Ishikawa (cell line): ENCODE results near the gene USH1C.

Experiments
- CEBPB ChIP-seq: IDR thresholded peaks from 2 replicates; pipeline ENCODE4 v1.6.1; 2012
- CREB1 ChIP-seq: IDR thresholded peaks from 2 replicates; pipeline ENCODE4 v1.6.1; 2012; ENCODE audit warnings: low read depth
- EGR1 ChIP-seq: IDR thresholded peaks from 2 replicates; pipeline ENCODE4 v1.6.1; 2012
- EP300 ChIP-seq: IDR thresholded peaks from 2 replicates; pipeline ENCODE4 v1.6.1; 2012; ENCODE audit warnings: borderline replicate concordance
- FOXM1 ChIP-seq: IDR thresholded peaks from 2 replicates; pipeline ENCODE4 v1.6.1; 2012; ENCODE audit warnings: low read depth, borderline replicate concordance
- NFIC ChIP-seq: IDR thresholded peaks from 2 replicates; pipeline ENCODE4 v1.6.1; 2012
- RAD21 ChIP-seq: IDR thresholded peaks from 2 replicates; pipeline ENCODE4 v1.6.1; 2012; ENCODE audit warnings: low read depth
- REST ChIP-seq: IDR thresholded peaks from 2 replicates; pipeline ENCODE4 v1.6.1; 2012; ENCODE audit warnings: low read depth, mild to moderate bottlenecking
- TAF1 ChIP-seq: IDR thresholded peaks from 2 replicates; pipeline ENCODE4 v1.6.1; 2012; ENCODE audit warnings: low read depth, mild to moderate bottlenecking
- TCF12 ChIP-seq: IDR thresholded peaks from 2 replicates; pipeline ENCODE4 v1.6.1; 2012; ENCODE audit warnings: low read depth
- TEAD4 ChIP-seq: IDR thresholded peaks from 2 replicates; pipeline ENCODE4 v1.6.1; 2012
- USF1 ChIP-seq: IDR thresholded peaks from 2 replicates; pipeline ENCODE4 v1.6.1; 2012
- YY1 ChIP-seq: IDR thresholded peaks from 2 replicates; pipeline ENCODE4 v1.6.1; 2012; ENCODE audit warnings: low read depth
- ZBTB7A ChIP-seq: IDR thresholded peaks from 2 replicates; pipeline ENCODE4 v1.6.1; 2012; ENCODE audit warnings: low read depth
- TF ChIP-seq, protein P1 (sequence below): IDR thresholded peaks from 2 replicates; pipeline ENCODE4 v1.6.1; 2012

USH1C gene

DNA sequence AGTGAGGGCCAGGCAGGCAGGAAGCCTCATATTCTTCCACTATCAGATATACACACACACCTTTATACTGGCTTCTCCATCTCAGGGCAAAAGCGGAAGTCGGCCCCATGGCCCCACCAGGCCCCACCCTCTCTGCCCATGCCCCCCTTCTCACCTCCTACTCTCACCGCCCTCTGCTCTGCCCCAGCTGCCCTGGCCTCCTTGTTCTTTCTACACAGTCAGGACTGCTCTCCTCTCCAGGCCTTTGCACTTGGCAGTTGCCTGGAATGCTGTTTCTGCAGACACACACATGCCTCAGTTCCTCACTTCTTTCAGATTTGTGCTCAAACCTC, 28.1 kb upstream of the USH1C start:
- TF ChIP-seq USF1 = no peak
- TF ChIP-seq CEBPB = no peak
- TF ChIP-seq ZBTB7A = no peak
- no peak for TF ChIP-seq CREB1
- TF ChIP-seq NFIC = no peak

- no peak for TF ChIP-seq YY1
- TF ChIP-seq ZBTB7A = no peak
- no peak for TF ChIP-seq NFIC
- no peak for TF ChIP-seq FOXM1
These were observed 27.5 kb upstream of the USH1C start for GRCh38 chr11:17571431-17572358.

DNA sequence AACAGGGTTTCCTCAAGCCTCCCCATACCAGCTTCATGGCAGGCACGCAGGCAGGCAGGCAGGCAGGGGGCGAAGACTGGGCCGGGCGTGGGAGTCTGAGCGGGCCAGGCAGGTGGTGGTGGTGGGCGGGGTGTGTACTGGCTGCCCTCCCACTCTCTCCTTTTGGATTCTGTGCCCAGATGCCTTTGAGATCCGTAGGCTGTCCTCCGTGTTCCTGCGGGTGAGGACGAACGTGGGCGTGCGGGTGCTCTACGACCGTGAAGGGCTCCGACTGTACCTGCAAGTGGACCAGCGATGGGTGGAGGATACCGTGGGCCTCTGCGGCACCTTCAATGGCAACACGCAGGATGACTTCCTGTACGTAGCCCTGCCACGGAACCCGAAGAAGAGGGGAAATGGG, 25.8 kb upstream of the USH1C start:
- TF ChIP-seq CREB1 (no peak), FOXM1 (no peak), USF1 (no peak)

DNA sequence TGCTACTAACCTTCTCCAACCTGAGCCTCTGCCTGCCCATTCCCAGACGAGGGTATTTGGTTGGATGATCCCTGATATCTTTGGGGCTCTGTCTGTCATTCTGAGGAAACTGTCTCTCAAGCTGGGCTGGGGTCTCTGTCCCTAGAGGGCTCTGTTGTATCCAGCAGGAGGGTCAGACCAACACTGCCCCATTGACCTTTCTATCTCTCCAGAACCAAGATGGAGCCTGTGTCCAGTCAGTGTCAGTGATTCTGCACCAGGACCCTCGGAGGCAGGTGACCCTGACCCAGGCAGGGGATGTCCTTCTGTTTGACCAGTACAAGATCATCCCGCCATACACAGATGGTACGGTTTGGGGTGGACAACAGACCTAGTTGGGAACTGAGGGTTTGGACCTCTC, 24.7 kb upstream of the USH1C start:
- TF ChIP-seq USF1 = no peak
- TF ChIP-seq TAF1 = no peak
- no peak for TF ChIP-seq REST
- TF ChIP-seq EP300 = no peak
- no peak for TF ChIP-seq RAD21
- TF ChIP-seq CEBPB = no peak
- TF ChIP-seq TEAD4 = no peak
- no peak for TF ChIP-seq EGR1
- TF ChIP-seq, protein P1, sequence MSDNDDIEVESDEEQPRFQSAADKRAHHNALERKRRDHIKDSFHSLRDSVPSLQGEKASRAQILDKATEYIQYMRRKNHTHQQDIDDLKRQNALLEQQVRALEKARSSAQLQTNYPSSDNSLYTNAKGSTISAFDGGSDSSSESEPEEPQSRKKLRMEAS = no peak
- TF ChIP-seq CREB1 = no peak
- no peak for TF ChIP-seq ZBTB7A
- no peak for TF ChIP-seq TCF12
- TF ChIP-seq FOXM1 = no peak
- TF ChIP-seq YY1 = no peak
- TF ChIP-seq NFIC = no peak

GRCh38 chr11:17564687-17565042, 20.4 kb upstream of the USH1C start:
- TF ChIP-seq EGR1 (no peak), CEBPB (no peak), FOXM1 (no peak), TEAD4 (no peak), USF1 (no peak), REST (no peak), RAD21 (no peak), ZBTB7A (no peak), CREB1 (no peak), EP300 (no peak), TCF12 (no peak), YY1 (no peak), NFIC (no peak)
- TF ChIP-seq, protein P1 = no peak
